Ectodermal cell (in vitro differentiated cells): ENCODE data around the gene EGLN1.

ENCODE experiments used
- H3K27ac ChIP-seq: 2 replicates; pipeline ENCODE4 v1.7.0; 2013; ENCODE audit warnings: mild to moderate bottlenecking, low read depth, low read length; ENCODE audit not compliant: insufficient read depth, poor library complexity, severe bottlenecking
- H3K27me3 ChIP-seq: 2 replicates; pipeline ENCODE4 v1.7.0; 2013; ENCODE audit warnings: mild to moderate bottlenecking, low read length; ENCODE audit not compliant: insufficient read depth, control insufficient read depth, poor library complexity, severe bottlenecking
- H3K36me3 ChIP-seq: one replicate; pipeline ENCODE4 v1.7.0; 2013; ENCODE audit warnings: low read length; ENCODE audit not compliant: control insufficient read depth, insufficient read depth
- H3K4me1 ChIP-seq: one replicate; pipeline ENCODE4 v1.7.0; 2013; ENCODE audit warnings: low read length; ENCODE audit not compliant: control insufficient read depth, insufficient read depth
- H3K4me3 ChIP-seq: 2 replicates; pipeline ENCODE4 v1.7.0; 2013; ENCODE audit warnings: low read depth, low read length, control low read depth; ENCODE audit not compliant: insufficient read depth
- H3K9me3 ChIP-seq: 2 replicates; pipeline ENCODE4 v1.7.0; 2013; ENCODE audit warnings: mild to moderate bottlenecking, low read length, moderate library complexity; ENCODE audit not compliant: control insufficient read depth
- WGBS, 2 experiments: methylation state at CpG; one replicate each; pipeline ENCODE4 v1.1.7; 2013; ENCODE audit warnings: missing lambda C conversion rate in 2 of 2; 5-methylcytosine and 5-hydroxymethylcytosine counted together

EGLN1 gene

DNA sequence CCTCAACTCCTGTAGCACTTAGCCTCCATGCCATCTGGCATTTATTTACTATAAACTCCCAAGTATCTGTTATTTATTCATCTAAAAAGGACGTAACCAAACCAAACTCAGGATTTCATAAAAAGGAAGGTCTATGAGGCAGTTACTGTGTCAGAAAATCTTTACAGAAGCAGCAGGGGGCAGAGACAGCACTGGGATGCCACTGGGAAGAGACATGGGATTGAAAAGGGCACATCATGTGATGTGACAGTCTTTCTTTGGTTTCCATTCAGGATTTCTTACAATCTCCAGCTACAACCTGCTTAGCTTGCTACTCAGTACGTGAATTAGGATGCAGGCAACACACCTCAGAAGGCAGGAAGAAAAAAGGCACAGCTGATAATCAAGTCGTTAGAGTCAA lies 52.8 kb downstream of the EGLN1 start:
- H3K4me3 ChIP-seq: no peak overlapping the region
- H3K27ac ChIP-seq: no peak overlapping the region
- H3K4me1 ChIP-seq: peaks cover 8% of the 10 kb centered on the region
- no peaks in the 10 kb centered on the region for H3K9me3 ChIP-seq
- no peaks in the 10 kb centered on the region for H3K27me3 ChIP-seq
- WGBS, 2 experiments: 62 to 65% methylated on average over 3 of the region's 3 CpGs
- H3K36me3 ChIP-seq: no peaks in the 10 kb centered on the region

DNA sequence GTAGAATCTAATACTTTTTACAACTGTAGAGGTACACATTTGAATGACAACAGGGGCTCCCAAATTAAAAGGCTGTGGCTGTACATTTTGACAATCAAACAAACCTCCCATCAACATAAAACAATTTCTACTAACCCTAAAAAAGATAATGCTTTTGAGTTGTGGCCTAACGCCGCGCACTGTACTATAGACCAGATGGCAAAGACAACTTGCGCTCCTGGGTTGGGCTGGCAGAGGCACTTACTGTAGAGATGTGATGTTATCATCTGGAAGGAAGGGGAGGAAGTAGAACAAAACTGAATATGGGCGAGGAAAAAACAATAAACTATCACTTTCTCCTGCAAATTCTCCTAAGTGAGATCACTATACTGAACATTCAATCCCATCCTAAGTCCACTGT lies 57.9 kb downstream of the EGLN1 start:
- 93 to 100% methylated on average over 5 of the region's 5 CpGs for WGBS, 2 experiments
- H3K36me3 ChIP-seq: no peaks in the 10 kb centered on the region
- no peak overlapping the region for H3K27ac ChIP-seq

DNA sequence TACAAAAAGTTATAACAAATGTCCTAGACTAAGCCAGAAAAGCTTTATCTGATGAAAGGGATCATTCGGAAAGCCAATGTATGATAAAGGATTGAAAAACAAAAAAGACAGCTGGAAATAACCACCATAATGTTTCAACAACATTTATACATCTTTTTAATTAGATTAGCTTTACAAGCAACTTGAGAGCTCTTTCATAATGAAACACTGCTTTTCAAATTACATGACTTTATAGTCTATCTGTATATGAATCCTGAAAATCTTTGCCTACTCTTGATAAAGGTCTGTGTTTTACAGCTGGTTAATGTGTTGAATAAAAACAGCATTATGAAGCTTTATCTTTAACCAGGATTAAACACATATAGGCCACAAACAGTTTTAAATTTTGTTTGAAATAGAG lies 58.5 kb downstream of the EGLN1 start:
- Histone ChIP-seq H3K36me3 (no peaks in the 10 kb centered on the region), H3K4me1 (no peaks in the 10 kb centered on the region), H3K27me3 (no peaks in the 10 kb centered on the region), H3K9me3 (no peaks in the 10 kb centered on the region), H3K4me3 (no peak overlapping the region), H3K27ac (no peak overlapping the region)
- 90 to 100% methylated on average over 1 of the region's 1 CpG for WGBS, 2 experiments

More for the DNA sequence above, 57.9 kb downstream of the EGLN1 start:
- H3K4me3 ChIP-seq: no peak overlapping the region
- no peaks in the 10 kb centered on the region for H3K9me3 ChIP-seq
- no peaks in the 10 kb centered on the region for H3K27me3 ChIP-seq
- peaks cover 3% of the 10 kb centered on the region for H3K4me1 ChIP-seq

DNA sequence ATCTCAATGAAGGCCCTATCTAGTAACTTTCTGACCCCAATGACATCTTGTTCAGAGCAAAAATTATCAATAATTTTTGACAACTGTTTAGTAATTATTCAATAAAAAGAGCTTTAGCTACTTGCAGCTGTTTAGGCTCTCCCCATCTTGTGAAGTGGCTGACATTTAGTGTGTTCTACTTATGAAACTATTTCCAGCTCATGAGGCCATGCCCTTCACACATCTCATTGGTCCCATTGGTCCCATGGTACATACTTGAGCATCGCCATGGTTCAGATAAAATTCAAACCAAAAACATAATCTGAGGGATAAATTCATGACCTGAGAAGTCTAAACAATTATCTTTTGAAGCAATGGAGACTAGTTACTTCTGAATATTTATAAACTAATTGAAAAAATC lies 59.8 kb downstream of the EGLN1 start:
- H3K9me3 ChIP-seq: no peaks in the 10 kb centered on the region
- H3K27me3 ChIP-seq: no peaks in the 10 kb centered on the region
- H3K4me3 ChIP-seq: no peak overlapping the region
- H3K27ac ChIP-seq: no peak overlapping the region
- 94 to 100% methylated on average over 1 of the region's 1 CpG for WGBS, 2 experiments
- H3K4me1 ChIP-seq: no peaks in the 10 kb centered on the region
- H3K36me3 ChIP-seq: no peaks in the 10 kb centered on the region

DNA sequence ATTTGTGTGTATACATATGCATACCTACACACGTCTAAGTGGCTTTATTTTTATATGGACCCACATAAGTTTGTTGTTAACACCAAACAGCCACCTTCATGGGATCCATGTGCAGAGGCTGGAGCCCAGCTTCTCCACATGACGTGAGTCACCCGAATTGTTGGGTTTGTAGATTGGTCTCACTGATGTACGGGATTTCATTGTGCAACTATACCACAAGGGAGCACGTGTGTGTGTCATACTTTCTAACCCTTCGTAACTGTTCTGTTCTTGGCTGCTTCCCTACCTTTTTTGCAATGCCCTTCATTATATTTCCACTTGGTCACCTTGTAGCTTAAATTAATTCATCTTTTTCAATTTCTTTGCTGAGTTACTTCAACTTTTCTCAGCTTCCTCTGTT lies 63.0 kb downstream of the EGLN1 start:
- Histone ChIP-seq H3K4me3 (no peak overlapping the region), H3K4me1 (no peaks in the 10 kb centered on the region), H3K9me3 (no peaks in the 10 kb centered on the region), H3K27me3 (no peaks in the 10 kb centered on the region), H3K36me3 (no peaks in the 10 kb centered on the region), H3K27ac (no peak overlapping the region)
- WGBS, 2 experiments: 94 to 95% methylated on average over 5 to 6 of the region's 6 CpGs

DNA sequence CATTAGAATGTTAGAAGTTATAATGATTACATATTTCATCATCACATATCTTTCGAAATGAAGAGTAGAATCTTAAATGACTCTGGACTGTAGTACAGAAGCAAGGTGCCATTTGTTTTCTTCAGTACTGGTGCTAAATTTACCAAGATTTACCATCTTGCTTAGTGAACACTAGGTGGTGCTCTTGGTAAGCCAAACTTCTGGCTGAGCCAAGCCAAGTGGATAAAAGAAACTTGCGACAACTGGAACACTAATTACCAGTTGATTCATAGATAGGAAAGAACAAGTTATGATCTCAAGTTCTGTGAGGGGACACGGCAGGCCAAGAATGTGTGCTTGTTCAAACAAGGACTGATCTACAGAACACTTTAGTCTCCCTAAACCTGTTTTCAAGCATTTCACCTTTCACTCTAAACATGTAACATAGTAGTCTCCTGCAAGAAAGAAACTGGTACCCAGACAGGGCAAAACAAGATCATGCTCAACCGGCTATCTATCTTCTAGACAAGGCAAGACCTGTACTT lies 64.2 kb downstream of the EGLN1 start:
- Histone ChIP-seq H3K36me3 (no peaks in the 10 kb centered on the region), H3K9me3 (no peaks in the 10 kb centered on the region), H3K27me3 (no peaks in the 10 kb centered on the region), H3K27ac (no peak overlapping the region), H3K4me1 (no peaks in the 10 kb centered on the region), H3K4me3 (no peak overlapping the region)
- 46% methylated on average over 4 of the region's 4 CpGs for WGBS, 2 experiments

DNA sequence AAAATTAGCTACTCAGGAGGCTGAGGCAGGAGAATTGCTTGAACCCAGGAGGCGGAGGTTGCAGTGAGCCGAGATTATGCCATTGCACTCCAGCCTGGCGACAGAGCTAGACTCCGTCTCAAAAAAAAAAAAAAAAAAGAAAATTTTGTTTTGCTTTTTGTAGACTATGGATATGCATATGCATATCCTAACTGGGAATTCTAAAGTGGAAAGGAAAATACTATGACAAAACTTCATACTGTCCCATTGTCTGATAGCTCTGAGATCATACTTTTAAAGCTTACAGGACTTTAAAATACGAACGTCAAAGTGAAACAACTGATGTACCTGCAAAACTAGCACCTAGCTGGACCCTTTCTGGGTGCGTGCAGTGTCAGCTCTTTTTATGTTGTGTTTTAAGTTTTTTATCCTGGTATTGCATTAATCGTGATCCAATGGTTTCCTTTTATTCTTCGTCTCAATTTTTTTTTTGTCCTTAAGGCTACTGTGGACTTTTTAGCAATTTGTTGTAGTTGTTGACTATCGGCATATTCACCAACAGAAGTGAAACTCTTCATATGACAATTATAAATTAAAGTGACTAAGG lies 64.8 kb downstream of the EGLN1 start:
- Histone ChIP-seq H3K27me3 (no peaks in the 10 kb centered on the region), H3K36me3 (no peaks in the 10 kb centered on the region), H3K9me3 (no peaks in the 10 kb centered on the region), H3K4me1 (no peaks in the 10 kb centered on the region), H3K4me3 (no peak overlapping the region), H3K27ac (no peak overlapping the region)
- 90 to 92% methylated on average over 8 to 9 of the region's 10 CpGs for WGBS, 2 experiments

DNA sequence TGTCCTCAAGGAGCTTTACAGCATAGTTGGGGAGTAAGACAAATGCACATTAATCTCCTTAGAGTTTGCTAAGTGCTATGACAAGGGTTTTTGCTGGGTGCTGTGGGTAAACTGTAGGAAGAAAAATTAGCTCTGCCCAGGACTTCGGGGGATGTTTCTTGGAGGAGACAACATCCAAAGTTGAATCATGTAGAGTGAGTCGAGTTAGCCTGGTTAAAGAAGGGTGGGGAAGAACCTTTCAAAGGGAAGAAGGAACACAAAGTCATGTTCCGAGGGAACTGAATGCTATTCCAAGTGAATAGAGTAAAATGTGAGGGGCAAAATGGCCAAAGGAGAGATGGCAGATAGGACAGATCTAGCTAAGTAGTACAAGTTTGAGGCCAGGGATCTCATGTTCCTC lies 66.9 kb downstream of the EGLN1 start:
- Histone ChIP-seq H3K4me1 (no peaks in the 10 kb centered on the region), H3K27ac (no peak overlapping the region)
- WGBS, 2 experiments: 90 to 91% methylated on average over 3 of the region's 3 CpGs

DNA sequence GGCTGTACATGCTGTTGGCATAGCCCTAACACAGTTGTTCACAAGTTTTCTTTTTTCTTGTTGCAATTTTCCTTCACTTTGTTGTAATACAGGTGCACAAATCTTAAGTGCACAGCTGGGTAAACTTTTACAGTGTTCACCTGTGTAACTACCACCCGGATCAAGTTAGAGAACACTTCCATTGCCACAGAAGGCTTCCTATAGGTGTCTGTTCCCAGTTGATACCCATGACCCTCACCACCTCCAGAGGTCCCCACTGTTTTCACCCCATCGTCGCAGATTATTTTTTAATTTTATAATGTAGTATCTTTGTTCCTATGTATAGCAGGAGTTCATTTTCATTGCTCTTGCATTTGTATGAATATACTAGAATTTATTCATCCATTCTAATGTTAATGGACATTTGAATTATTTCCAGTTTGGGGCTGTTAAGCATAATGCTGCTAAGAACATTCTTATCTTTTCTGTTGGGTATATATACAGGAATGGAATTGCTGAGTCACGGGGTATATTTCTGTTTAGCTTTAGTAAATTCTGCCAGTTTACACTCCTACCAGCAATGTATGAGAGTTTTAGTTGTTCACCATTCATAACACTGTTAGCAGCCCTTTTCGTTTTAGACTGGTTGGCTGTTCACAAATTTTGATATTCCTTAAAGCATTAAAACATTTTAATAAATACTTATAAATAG lies 67.6 kb downstream of the EGLN1 start:
- Histone ChIP-seq H3K27me3 (no peaks in the 10 kb centered on the region), H3K9me3 (no peaks in the 10 kb centered on the region), H3K4me3 (no peak overlapping the region), H3K4me1 (no peaks in the 10 kb centered on the region), H3K36me3 (peaks cover 9% of the 10 kb centered on the region), H3K27ac (no peak overlapping the region)
- 95 to 96% methylated on average over 2 to 3 of the region's 5 CpGs for WGBS, 2 experiments

More for the DNA sequence above, 66.9 kb downstream of the EGLN1 start:
- H3K36me3 ChIP-seq: peaks cover 4% of the 10 kb centered on the region
- H3K9me3 ChIP-seq: no peaks in the 10 kb centered on the region
- H3K27me3 ChIP-seq: no peaks in the 10 kb centered on the region
- H3K4me3 ChIP-seq: no peak overlapping the region

DNA sequence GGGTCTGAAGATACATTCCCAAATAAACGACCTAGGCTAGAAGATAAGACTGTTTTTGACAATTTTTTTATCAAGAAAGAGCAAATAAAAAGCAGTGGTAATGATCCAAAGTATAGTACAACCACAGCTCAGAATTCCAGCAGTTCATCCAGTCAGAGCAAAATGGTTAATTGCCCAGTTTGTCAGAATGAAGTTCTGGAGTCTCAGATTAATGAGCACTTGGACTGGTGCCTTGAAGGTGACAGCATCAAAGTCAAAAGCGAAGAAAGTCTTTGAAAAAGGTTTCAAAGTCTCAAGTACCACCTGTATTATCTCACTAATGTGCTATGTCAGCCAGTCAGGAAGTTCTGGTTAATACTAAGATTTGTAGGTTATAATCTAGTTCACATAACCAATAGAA lies 69.0 kb downstream of the EGLN1 start:
- 92 to 94% methylated on average over 2 of the region's 2 CpGs for WGBS, 2 experiments
- peaks cover 13% of the 10 kb centered on the region for H3K36me3 ChIP-seq
- H3K4me1 ChIP-seq: no peaks in the 10 kb centered on the region
- H3K27ac ChIP-seq: no peak overlapping the region
- H3K4me3 ChIP-seq: no peak overlapping the region
- no peaks in the 10 kb centered on the region for H3K9me3 ChIP-seq
- no peaks in the 10 kb centered on the region for H3K27me3 ChIP-seq
